Stomach (tissue), 4 donors: Measurements from ENCODE around the gene RHCG.

Experiments used
- CTCF ChIP-seq, 7 experiments: fragments of 450-650 bp in 4 of 7; fragments of 200-600 bp in 3 of 7; sonication (generic) in 3 of 7; IDR thresholded peaks; one replicate each; pipeline ENCODE4 v1.5.1; 2016 to 2019; ENCODE audit warnings: antibody characterized with exemption in 7 of 7, control low read depth in 2 of 7, mild to moderate bottlenecking in 1 of 7
- EP300 ChIP-seq: sonication (generic); formaldehyde crosslinking; IDR thresholded peaks from one replicate; pipeline ENCODE4 v1.6.1; 2017; ENCODE audit warnings: antibody characterized with exemption
- POLR2A ChIP-seq, 4 donors: fragments of 450-650 bp; IDR thresholded peaks; one replicate each; pipeline ENCODE4 v1.6.1; 2016; ENCODE audit warnings: antibody characterized with exemption in 4 of 4, control low read depth in 2 of 4, mild to moderate bottlenecking in 1 of 4, moderate library complexity in 1 of 4
- POLR2AphosphoS5 ChIP-seq, 3 donors: sonication (generic); formaldehyde crosslinking; IDR thresholded peaks; one replicate each; pipeline ENCODE4 v1.6.1; 2016; ENCODE audit warnings: antibody characterized with exemption in 3 of 3

GRCh38 chr15:89444241-89445225 is 51.9 kb downstream of the RHCG start:
- no peak for TF ChIP-seq POLR2AphosphoS5 (IDR thresholded peaks at IDR 0.05)
- no peak for TF ChIP-seq CTCF (IDR thresholded peaks at IDR 0.05)
- TF ChIP-seq POLR2A (IDR thresholded peaks at IDR 0.05): no peak
- TF ChIP-seq EP300: no peak
